Smooth muscle cell (in vitro differentiated cells): ENCODE data around the gene METTL13. TPM values are rescaled to one million over a fixed set of nuclear protein-coding genes. Genes with fewer than 3 reads are reported as not detected.

ENCODE experiments used
- DNase-seq: peaks from one replicate; lab custom pipeline; 2025; ENCODE audit not compliant: unreplicated experiment; lab: John Stamatoyannopoulos, UW
- H2AFZ ChIP-seq: fragments of 200-600 bp; sonication (generic); 2 replicates; pipeline ENCODE4 v1.6.0; 2016; ENCODE audit warnings: antibody characterized with exemption, low read depth, mild to moderate bottlenecking
- H3F3A ChIP-seq: fragments of 200-600 bp; sonication (generic); 2 replicates; pipeline ENCODE4 v1.6.0; 2017; ENCODE audit warnings: antibody characterized with exemption, low read depth
- H3K27ac ChIP-seq: fragments of 200-600 bp; sonication (generic); 2 replicates; pipeline ENCODE4 v1.5.1; 2016; ENCODE audit warnings: low read depth, mild to moderate bottlenecking
- H3K27me3 ChIP-seq: fragments of 200-600 bp; sonication (generic); 2 replicates; pipeline ENCODE4 v1.6.1; 2016; ENCODE audit warnings: low read depth, mild to moderate bottlenecking
- H3K36me3 ChIP-seq: fragments of 200-600 bp; sonication (generic); 2 replicates; pipeline ENCODE4 v1.5.1; 2016; ENCODE audit warnings: low read depth
- H3K4me1 ChIP-seq: fragments of 200-600 bp; sonication (generic); 2 replicates; pipeline ENCODE4 v1.5.1; 2016; ENCODE audit warnings: low read depth
- H3K4me2 ChIP-seq: fragments of 200-600 bp; sonication (generic); 2 replicates; pipeline ENCODE4 v1.6.0; 2016; ENCODE audit warnings: mild to moderate bottlenecking
- H3K4me3 ChIP-seq: fragments of 200-600 bp; sonication (generic); 2 replicates; pipeline ENCODE4 v1.5.1; 2016; ENCODE audit warnings: mild to moderate bottlenecking
- H3K79me2 ChIP-seq: fragments of 200-600 bp; sonication (generic); 2 replicates; pipeline ENCODE4 v1.6.0; 2016; ENCODE audit warnings: low read depth, mild to moderate bottlenecking
- H3K9ac ChIP-seq: fragments of 200-600 bp; sonication (generic); 2 replicates; pipeline ENCODE4 v1.6.0; 2016; ENCODE audit warnings: low read depth
- H3K9me3 ChIP-seq: fragments of 200-600 bp; sonication (generic); replicated peaks from 2 replicates; pipeline ENCODE4 v1.5.1; 2016; ENCODE audit warnings: low read depth
- H4K20me1 ChIP-seq: fragments of 200-600 bp; sonication (generic); 2 replicates; pipeline ENCODE4 v1.6.0; 2016; ENCODE audit warnings: low read depth
- WGBS: methylation state at CpG from one replicate; pipeline ENCODE4 v1.1.7; 2016; ENCODE audit warnings: low lambda C conversion rate; 5-methylcytosine and 5-hydroxymethylcytosine counted together
- polyA plus RNA-seq: library from polyadenylated mRNA; unstranded; fragments of >200 nt; fragmentation: Nextera tagmentation; extraction: Ambion mirVana; gene quantifications from 2 replicates; pipeline ENCODE4 v1.2.1, GENCODE V29; 2016
- total RNA-seq: library from RNA; depleted of rRNA; stranded (reverse); fragments of >200 nt; gene quantifications from 2 replicates; pipeline ENCODE4 v1.2.3, GENCODE V29; 2014
- TF ChIP-seq, protein P1 (sequence below): fragments of 200-600 bp; sonication (generic); IDR thresholded peaks from 2 replicates; pipeline ENCODE4 v1.5.1; 2017; ENCODE audit warnings: borderline replicate concordance, mild to moderate bottlenecking, antibody characterized with exemption; ENCODE audit not compliant: insufficient read depth, poor library complexity, severe bottlenecking

The METTL13 gene
- total and polyA plus RNA-seq, 2 experiments from 2014 or later = 17.5 to 19.2 TPM

DNA sequence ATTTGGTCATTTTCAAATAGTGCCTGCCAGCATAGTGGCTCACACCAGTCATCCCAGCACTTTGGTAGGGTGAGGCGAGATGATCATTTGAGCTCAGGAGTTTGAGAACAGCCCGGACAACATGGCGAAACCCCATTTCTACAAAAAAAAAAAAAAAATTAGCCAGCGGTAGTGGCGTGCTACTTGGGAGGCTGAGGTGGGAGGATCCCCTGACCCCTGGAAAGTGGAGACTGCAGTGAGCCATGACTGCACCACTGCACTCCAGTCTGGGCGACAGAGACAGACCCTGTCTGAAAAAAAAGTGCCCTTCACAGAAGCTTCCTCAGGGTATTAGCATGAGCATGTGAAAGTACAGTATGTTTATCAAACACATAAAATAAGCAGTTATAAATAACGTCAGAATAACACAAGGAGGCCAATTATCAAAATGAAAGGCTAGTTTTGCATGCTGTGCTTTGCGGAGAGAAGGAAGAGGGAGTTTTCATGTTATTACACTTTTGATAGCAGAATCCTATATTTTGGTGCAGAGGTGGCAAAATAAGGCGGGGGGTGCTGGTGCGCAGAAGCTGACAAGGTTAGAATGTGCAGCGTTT, 781 bp upstream of the METTL13 start:
- Histone ChIP-seq H4K20me1 (no peaks in the 10 kb centered on the region), H3F3A (peaks cover 3% of the 10 kb centered on the region), H3K9me3 (no peaks in the 10 kb centered on the region), H3K4me2 (peak overlapping the region; percentile 88), H2AFZ (peak overlapping the region; percentile 70), H3K9ac (peak overlapping the region; percentile 18), H3K4me3 (peak overlapping the region; percentile 54), H3K79me2 (peaks cover 27% of the 10 kb centered on the region), H3K36me3 (no peaks in the 10 kb centered on the region), H3K27ac (peak overlapping the region; percentile 68), H3K27me3 (no peaks in the 10 kb centered on the region), H3K4me1 (peaks cover 5% of the 10 kb centered on the region)
- DNase-seq = no peak
- TF ChIP-seq, protein P1, sequence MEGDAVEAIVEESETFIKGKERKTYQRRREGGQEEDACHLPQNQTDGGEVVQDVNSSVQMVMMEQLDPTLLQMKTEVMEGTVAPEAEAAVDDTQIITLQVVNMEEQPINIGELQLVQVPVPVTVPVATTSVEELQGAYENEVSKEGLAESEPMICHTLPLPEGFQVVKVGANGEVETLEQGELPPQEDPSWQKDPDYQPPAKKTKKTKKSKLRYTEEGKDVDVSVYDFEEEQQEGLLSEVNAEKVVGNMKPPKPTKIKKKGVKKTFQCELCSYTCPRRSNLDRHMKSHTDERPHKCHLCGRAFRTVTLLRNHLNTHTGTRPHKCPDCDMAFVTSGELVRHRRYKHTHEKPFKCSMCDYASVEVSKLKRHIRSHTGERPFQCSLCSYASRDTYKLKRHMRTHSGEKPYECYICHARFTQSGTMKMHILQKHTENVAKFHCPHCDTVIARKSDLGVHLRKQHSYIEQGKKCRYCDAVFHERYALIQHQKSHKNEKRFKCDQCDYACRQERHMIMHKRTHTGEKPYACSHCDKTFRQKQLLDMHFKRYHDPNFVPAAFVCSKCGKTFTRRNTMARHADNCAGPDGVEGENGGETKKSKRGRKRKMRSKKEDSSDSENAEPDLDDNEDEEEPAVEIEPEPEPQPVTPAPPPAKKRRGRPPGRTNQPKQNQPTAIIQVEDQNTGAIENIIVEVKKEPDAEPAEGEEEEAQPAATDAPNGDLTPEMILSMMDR = no peak
- 44% methylated on average over 11 of the region's 11 CpGs for WGBS

DNA sequence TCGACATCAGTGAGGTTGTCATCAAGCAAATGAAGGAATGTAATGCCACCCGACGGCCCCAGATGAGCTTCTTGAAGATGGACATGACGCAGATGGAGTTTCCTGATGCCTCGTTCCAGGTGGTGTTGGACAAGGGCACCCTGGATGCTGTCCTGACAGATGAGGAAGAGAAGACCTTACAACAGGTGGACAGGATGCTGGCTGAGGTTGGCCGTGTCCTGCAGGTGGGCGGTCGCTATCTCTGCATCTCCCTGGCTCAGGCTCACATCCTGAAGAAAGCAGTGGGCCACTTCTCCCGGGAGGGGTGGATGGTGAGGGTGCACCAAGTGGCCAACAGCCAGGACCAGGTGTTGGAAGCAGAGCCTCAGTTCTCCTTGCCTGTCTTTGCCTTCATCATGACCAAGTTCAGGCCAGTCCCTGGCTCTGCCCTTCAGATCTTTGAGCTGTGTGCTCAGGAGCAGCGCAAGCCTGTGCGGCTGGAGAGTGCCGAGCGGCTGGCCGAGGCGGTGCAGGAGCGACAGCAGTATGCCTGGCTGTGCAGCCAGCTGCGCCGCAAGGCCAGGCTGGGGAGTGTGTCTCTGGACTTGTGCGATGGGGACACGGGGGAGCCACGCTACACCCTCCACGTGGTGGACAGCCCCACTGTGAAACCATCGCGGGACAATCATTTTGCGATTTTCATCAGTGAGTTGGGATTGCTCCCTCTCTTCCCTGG, 2.5 kb downstream of the METTL13 start:
- no peak for DNase-seq
- Histone ChIP-seq H3K27me3 (no peaks in the 10 kb centered on the region), H3K79me2 (peaks cover 27% of the 10 kb centered on the region), H3K36me3 (peaks cover 16% of the 10 kb centered on the region), H3K9me3 (no peaks in the 10 kb centered on the region), H4K20me1 (no peaks in the 10 kb centered on the region), H2AFZ (no peak overlapping the region), H3K4me1 (peaks cover 5% of the 10 kb centered on the region), H3K9ac (no peak overlapping the region), H3F3A (peaks cover 3% of the 10 kb centered on the region), H3K4me2 (no peak overlapping the region), H3K4me3 (no peak overlapping the region), H3K27ac (no peak overlapping the region)
- 96% methylated on average over 24 of the region's 25 CpGs for WGBS
- TF ChIP-seq, protein P1 = no peak

DNA sequence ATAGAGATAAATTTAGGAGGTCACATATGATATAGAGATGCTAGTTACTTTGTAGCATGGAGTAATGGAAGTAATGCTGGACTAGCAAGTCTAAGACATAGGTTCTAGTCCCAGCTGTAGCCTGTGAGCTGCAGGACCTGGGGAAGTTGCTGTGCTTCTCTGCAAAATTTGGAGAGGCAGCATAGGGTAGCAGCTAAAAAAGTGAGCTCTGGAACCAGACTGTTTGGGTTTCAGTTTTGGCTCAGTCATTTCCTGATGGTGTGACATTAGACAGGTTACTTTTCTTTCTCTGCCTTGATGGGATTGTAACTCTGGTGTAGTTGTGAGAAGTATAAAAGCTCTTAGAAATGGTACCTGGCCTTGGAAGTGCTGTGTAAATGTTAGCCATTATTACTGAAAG, 3.3 kb downstream of the METTL13 start:
- H3K27ac ChIP-seq = no peak overlapping the region
- peaks cover 5% of the 10 kb centered on the region for H3K4me1 ChIP-seq
- peak overlapping the region; percentile 36 for H3K9ac ChIP-seq
- no peaks in the 10 kb centered on the region for H3K27me3 ChIP-seq
- no peak overlapping the region for H2AFZ ChIP-seq
- H3K4me2 ChIP-seq = no peak overlapping the region
- no peaks in the 10 kb centered on the region for H4K20me1 ChIP-seq
- no peak overlapping the region for H3K4me3 ChIP-seq
- H3K36me3 ChIP-seq = peaks cover 21% of the 10 kb centered on the region
- peaks cover 27% of the 10 kb centered on the region for H3K79me2 ChIP-seq
- no peaks in the 10 kb centered on the region for H3K9me3 ChIP-seq
- H3F3A ChIP-seq = peaks cover 3% of the 10 kb centered on the region
- DNase-seq = no peak
- TF ChIP-seq, protein P1 = no peak
